ENCODE measurements around the gene MEIS3.

MEIS3 gene

GRCh38 chr19:47353307-47353712, 66.0 kb downstream of the MEIS3 start:
- H3K4me3 ChIP-seq (ENCODE audit: control insufficient read depth in 1 of 7, extremely low read depth in 1 of 7, insufficient read depth in 4 of 7, low read depth in 2 of 7, low read length in 6 of 7), result no peak overlapping the region
- no peak for DNase-seq
- 99% methylated on average over 24 of the region's 24 CpGs for WGBS (ENCODE audit: insufficient coverage)
- H3K27me3 ChIP-seq (replicated peaks in 2 of 5; ENCODE audit: control insufficient read depth in 4 of 5, insufficient read depth in 5 of 5, low read length in 4 of 5), result no peaks in the 10 kb centered on the region
- H3K27ac ChIP-seq (ENCODE audit: insufficient read depth in 1 of 2, low read depth in 1 of 2, low read length in 2 of 2, poor library complexity in 1 of 2, severe bottlenecking in 2 of 2), result no peak overlapping the region
- H3K36me3 ChIP-seq (ENCODE audit: control insufficient read depth in 4 of 4, insufficient read depth in 4 of 4, low read length in 3 of 4), result peaks cover 27 to 57% (median 43%) of the 10 kb centered on the region in 4 experiments
- ChIA-PET POLR2A (no interaction called here), CTCF (no interaction called here)
- H3K4me1 ChIP-seq (ENCODE audit: control extremely low read depth in 1 of 4, control insufficient read depth in 4 of 4, insufficient read depth in 4 of 4, low read length in 3 of 4), result peaks cover 5 to 20% (median 11%) of the 10 kb centered on the region in 4 experiments
- H3K9me3 ChIP-seq (ENCODE audit: control extremely low read depth in 1 of 5, control insufficient read depth in 4 of 5, insufficient read depth in 2 of 5, low read depth in 1 of 5, low read length in 4 of 5), result peaks cover 0 to 4% (median 0%) of the 10 kb centered on the region in 5 experiments
